GM18508 (cell line): ENCODE data around the gene LEP.
"Not testable (repeated sequence)": the region's sequence is repeated elsewhere in the genome, so short reads cannot be mapped to it uniquely, and the experiment has no call there.

Experiments used
- ATAC-seq: cut with Tn5 transposase; IDR thresholded peaks from one replicate; pipeline ENCODE4 v1.9.1; 2021; ENCODE audit warnings: moderate number of reproducible peaks; ENCODE audit not compliant: insufficient read depth, unreplicated experiment

Gene LEP

GRCh38 chr7:128210590-128211570 lies 30.2 kb upstream of the LEP start:
- no peak for ATAC-seq

DNA sequence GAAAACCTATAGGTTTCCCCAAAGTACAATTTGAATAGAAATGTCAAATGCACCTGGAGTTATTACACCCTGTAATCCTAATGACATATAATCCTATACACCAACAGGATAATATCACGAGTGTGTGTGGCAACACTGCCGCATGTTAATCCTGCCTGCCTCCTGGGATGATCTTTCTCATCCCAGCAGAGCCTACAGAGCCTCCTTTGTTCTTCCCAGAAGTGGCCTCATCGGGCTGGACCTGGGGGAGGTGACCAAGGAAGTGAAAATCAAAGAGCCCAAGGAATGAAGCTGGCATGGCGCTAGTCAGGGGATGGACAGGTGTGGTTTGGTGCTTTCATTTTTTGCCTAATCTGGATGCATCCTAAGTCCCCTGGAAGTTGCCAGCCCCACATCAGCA lies 29.5 kb upstream of the LEP start:
- no peak for ATAC-seq

GRCh38 chr7:128214463-128214862 lies 26.6 kb upstream of the LEP start:
- no peak for ATAC-seq

- ATAC-seq: no peak
Measured at GRCh38 chr7:128215281-128215680, 25.8 kb upstream of the LEP start.

- no peak for ATAC-seq
Measured at GRCh38 chr7:128215739-128216138, 25.3 kb upstream of the LEP start.

- no peak for ATAC-seq
Measured at GRCh38 chr7:128217030-128217805, 23.9 kb upstream of the LEP start.

GRCh38 chr7:128217967-128218652 lies 23.0 kb upstream of the LEP start:
- ATAC-seq: no peak

- no peak for ATAC-seq
Measured at GRCh38 chr7:128219636-128220035, 21.4 kb upstream of the LEP start.

DNA sequence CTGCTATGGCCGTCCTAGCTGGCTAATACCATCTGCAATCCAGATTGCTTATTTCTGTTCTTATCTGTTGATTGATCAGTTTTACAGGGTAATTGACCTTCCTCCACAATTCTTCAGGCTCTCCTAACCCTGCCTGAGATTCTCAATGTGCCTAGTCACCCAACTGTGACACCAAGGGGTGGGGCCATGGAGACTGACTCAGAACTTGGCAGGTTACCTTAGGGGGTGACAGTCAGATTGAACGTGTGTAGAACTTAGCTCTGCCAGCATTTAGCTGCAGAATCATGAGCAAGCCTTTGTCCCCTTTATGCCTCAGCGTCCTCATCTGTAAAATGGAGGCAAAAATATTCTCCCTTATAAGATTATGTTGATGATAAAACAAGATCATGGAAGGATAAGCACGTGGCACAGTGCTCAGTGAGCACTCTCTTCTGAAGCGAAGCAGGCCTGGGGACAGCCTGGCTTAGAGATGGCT lies 19.1 kb upstream of the LEP start:
- ATAC-seq: no peak

- ATAC-seq: no peak
Measured at GRCh38 chr7:128226132-128226980, 14.7 kb upstream of the LEP start.

DNA sequence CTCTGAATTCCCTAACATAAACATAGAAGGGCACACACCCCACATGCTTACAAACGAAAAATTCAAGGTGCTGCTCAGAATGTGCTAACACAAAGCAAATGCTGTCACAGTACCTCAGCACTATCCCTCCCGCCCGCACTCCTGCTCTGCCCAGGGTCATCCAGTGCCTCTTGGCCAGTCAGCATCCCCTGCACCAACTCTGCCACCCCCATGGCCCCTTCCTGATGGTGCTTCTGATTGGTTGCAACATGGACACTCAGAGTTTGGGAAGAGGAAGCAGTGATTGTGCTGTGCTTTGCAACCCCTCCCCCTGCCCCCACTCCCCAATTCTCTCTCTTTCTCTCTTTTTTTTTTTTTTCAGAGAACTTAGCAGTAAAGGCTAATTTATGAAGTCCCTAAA lies 13.8 kb upstream of the LEP start:
- no peak for ATAC-seq

DNA sequence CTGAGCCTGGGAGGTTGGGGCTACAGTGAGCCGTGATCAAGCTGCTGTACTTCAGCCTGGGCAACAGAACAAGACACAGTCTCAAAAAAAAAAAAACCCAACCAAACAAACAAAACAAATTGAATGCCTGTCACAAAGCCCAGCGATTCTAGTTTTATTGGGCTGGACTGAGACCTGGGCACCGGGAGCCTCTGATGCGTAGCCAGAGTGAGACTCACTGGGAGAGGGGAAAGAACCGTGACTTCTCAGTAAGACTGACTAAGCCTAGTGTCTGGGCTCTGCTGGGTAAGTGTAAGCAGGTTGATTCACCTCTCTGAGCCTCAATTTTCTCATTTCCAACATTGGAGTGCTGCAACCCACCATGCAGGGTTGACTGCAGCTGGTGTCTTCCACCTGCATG lies 10.1 kb upstream of the LEP start:
- no peak for ATAC-seq

DNA sequence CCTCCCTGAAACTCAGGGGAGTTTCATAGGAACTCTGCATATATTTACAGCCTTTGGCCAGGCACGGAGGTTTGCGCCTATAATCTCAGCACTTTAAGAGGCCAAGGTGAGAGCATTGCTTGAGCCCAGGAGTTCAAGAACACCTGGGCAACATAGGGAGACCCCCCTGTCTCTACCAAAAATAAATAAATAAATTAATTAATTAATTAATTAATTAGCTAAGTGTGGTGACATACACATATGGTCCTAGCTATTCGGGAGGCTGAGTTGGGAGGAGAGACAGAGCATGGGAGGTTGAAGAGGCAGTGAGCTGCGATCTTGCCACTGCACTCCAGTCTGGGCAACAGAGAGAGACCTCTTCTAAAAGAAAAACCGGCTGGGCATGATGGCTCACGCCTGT lies 9.4 kb upstream of the LEP start:
- no peak for ATAC-seq

DNA sequence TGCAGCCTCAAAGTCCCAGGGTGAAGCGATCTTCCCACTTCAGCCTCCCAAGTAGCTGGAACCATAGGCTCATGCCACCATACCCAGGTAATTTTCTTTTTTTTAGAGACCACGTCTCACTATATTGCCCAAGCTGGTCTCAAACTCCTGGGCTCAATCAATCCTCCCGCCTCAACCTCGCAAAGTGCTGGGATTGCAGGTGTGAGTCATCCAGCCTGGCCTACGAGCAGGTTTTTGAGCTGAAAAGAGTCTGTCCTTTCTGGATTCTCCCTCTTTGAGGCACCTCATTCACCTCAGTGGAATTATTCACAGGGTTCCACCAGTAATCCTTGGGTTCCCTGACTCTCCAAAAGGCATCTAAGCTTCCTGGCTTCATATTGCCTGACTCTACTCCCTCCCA lies 7.6 kb upstream of the LEP start:
- ATAC-seq: no peak

- ATAC-seq: no peak
Measured at GRCh38 chr7:128234476-128235026, 6.5 kb upstream of the LEP start.

DNA sequence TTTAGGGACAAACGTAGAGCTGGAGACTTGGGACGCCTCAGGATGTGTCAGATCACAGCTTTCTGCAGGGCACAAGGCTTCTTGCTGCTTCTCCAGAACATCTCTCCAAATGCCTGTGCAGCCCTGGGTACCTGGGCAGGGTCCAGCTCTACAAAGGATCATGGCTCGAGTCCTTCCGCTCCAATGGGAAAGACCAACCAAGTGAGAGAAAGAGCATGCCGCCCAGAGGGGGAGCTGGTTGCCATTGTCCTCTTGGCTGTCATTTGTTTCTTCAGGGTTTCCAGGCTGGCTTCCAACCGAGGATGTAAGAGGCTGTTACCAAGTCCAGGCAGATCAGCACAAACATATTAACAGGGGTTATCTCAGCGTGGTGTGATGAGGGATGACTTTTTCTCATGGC lies 5.6 kb upstream of the LEP start:
- ATAC-seq: no peak

GRCh38 chr7:128236924-128237586 lies 4.0 kb upstream of the LEP start:
- peak; percentile 74 for ATAC-seq

DNA sequence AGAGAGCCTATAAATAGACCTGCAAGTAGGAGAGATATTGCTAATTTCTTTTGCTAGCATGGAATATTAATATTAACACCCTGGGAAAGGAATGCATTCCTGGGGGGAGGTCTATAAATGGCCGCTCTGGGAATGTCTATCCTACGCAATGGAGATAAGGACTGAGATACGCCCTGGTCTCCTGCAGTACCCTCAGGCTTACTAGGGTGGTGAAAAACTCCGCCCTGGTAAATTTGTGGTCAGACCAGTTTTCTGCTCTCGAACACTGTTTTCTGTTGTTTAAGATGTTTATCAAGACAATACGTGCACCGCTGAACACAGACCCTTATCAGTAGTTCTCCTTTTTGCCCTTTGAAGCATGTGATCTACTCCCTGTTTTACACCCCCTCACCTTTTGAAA lies 1.9 kb upstream of the LEP start:
- not testable (repeated sequence) for ATAC-seq

DNA sequence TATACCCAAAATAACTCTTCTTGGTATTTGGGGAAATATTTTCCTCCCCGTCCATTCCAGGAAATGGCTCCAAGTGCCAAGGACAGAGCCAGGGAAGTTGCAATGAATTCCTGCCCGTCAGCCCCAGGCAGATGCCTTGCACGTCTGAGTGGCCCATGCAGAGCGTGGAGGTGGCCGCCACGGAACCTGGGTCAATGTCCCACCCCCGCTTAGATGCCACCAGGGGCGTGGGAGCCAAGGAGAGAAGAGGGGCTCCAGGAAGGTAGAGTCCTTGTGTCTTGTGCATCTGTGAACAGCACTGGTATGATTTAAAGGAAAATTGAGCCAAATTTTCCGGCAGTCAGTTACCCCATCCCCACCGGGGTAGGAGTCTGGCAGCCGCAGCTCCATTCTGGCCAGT lies 1.6 kb downstream of the LEP start:
- no peak for ATAC-seq
